Mesothelial cell of epicardium (in vitro differentiated cells): ENCODE measurements around the gene IRAG1. TPM values are rescaled to one million over a fixed set of nuclear protein-coding genes. Genes with fewer than 3 reads are reported as not detected.

Experiments
- DNase-seq, 2 experiments: peaks; one replicate each; pipeline ENCODE4 v3.0.0; 2021; ENCODE audit warnings: low spot score in 2 of 2; ENCODE audit not compliant: unreplicated experiment in 2 of 2
- H3K27ac Mint-ChIP-seq: 2 replicates; pipeline ENCODE4 v1.8.0; 2021; ENCODE audit warnings: mixed read lengths
- H3K27me3 Mint-ChIP-seq: 2 replicates; pipeline ENCODE4 v1.8.0; 2021; ENCODE audit warnings: low read depth, mixed read lengths
- H3K36me3 Mint-ChIP-seq: 2 replicates; pipeline ENCODE4 v1.8.0; 2021; ENCODE audit warnings: mixed read lengths
- H3K4me1 Mint-ChIP-seq: 2 replicates; pipeline ENCODE4 v1.8.0; 2021; ENCODE audit warnings: mixed read lengths
- H3K4me3 Mint-ChIP-seq: 2 replicates; pipeline ENCODE4 v1.8.0; 2021; ENCODE audit warnings: mild to moderate bottlenecking, moderate library complexity, mixed read lengths
- H3K9me3 Mint-ChIP-seq: 2 replicates; pipeline ENCODE4 v1.8.0; 2021; ENCODE audit warnings: mixed read lengths
- CTCF ChIP-seq: fragments of 200-600 bp; sonication (generic); IDR thresholded peaks from one replicate; pipeline ENCODE4 v1.5.0; 2021; ENCODE audit warnings: antibody characterized with exemption; ENCODE audit not compliant: unreplicated experiment
- total RNA-seq: library from RNA; stranded (reverse); gene quantifications from 3 replicates; pipeline ENCODE4 v1.2.1, GENCODE V29; 2021

IRAG1 gene
- total RNA-seq, 1 donor from 2014 or later = 13.8 TPM

GRCh38 chr11:10648871-10649270, 44.7 kb downstream of the IRAG1 start:
- H3K9me3 Mint-ChIP-seq = no peaks in the 10 kb centered on the region
- H3K27ac Mint-ChIP-seq = no peak overlapping the region
- H3K4me3 Mint-ChIP-seq = no peak overlapping the region
- H3K36me3 Mint-ChIP-seq = no peaks in the 10 kb centered on the region
- peaks cover 18% of the 10 kb centered on the region for H3K4me1 Mint-ChIP-seq
- DNase-seq = no peak
- no peak for TF ChIP-seq CTCF
- no peaks in the 10 kb centered on the region for H3K27me3 Mint-ChIP-seq

DNA sequence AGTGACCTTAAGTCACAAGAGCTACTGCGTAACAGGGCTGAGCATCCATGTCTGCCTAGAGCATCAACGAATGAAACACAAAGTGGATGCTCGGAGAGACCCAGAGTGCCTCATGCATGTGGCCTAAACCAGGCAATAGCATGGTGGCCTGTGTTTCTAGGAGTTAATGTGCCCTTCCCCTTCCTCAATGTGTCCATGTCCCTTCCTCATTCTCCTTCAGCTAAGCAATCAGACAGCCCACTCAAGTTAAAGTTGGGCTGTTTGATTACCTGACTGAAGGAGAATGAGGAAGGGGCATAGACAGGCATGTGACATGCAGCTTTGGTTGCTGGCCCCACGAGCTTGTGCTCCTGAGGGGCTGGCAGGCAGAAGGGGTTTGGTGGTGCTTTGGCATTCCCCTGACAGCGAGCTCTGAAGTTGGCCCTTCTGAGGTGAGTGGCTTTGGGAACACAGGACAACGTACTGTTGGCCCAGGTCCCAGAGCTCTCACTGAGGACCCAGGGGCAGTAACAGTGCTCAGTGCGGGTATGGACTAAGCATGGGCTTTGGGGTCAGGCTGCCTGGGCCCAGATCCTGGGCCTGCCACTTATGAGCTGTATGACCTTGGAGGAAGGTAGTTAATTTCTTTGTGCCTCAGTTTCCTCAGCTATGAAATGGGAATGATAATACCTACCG, 46.7 kb downstream of the IRAG1 start:
- no peaks in the 10 kb centered on the region for H3K27me3 Mint-ChIP-seq
- no peak for DNase-seq
- no peak overlapping the region for H3K27ac Mint-ChIP-seq
- no peaks in the 10 kb centered on the region for H3K36me3 Mint-ChIP-seq
- no peaks in the 10 kb centered on the region for H3K9me3 Mint-ChIP-seq
- H3K4me1 Mint-ChIP-seq = peaks cover 16% of the 10 kb centered on the region
- no peak for TF ChIP-seq CTCF
- H3K4me3 Mint-ChIP-seq = no peak overlapping the region

GRCh38 chr11:10646005-10646404, 47.5 kb downstream of the IRAG1 start:
- Mint-ChIP-seq H3K4me1 (peaks cover 15% of the 10 kb centered on the region), H3K4me3 (no peak overlapping the region), H3K27ac (no peak overlapping the region), H3K36me3 (no peaks in the 10 kb centered on the region), H3K27me3 (no peaks in the 10 kb centered on the region), H3K9me3 (no peaks in the 10 kb centered on the region)
- DNase-seq = no peak
- no peak for TF ChIP-seq CTCF

DNA sequence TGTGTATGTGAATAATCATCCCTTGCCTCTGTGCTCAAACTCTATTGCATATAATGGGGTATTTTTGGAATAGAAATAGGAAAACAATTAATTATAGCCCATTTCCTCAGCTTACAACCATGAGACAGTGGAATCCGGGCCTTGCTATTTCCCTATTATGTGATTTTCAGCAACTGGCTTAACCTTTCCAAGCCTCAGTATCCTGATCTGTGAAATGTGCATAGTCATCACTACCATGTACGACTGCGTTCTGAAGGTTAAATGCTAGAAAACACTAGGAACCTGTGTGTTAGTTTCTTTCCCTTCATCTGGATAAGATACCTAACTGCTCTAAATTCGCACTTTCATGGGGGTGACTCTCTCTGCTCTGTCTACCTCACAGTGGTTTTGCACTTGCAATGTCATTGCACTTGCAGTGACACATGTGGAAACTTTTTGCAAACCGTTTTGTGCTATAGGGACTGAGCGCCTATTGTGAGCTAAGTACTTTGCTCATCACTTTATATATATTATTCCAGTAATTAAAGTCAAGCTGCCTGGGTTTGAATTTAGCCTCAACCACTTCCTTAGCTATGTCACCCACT, 48.3 kb downstream of the IRAG1 start:
- no peak for TF ChIP-seq CTCF
- Mint-ChIP-seq H3K27ac (no peak overlapping the region), H3K36me3 (no peaks in the 10 kb centered on the region), H3K4me3 (no peak overlapping the region), H3K9me3 (no peaks in the 10 kb centered on the region), H3K4me1 (peaks cover 12% of the 10 kb centered on the region), H3K27me3 (no peaks in the 10 kb centered on the region)
- DNase-seq = no peak

Other genes with a start within 250 kb of the IRAG1 start
- 6.8 to 7.5 TPM (median 7.5 TPM) in 3 replicates for gene AMPD3, start 238.5 kb downstream of the IRAG1 start, total RNA-seq
- 24.9 to 30.3 TPM (median 26.1 TPM) in 3 replicates for gene RNF141, start 152.6 kb downstream of the IRAG1 start, total RNA-seq
- gene LYVE1, start 125.1 kb downstream of the IRAG1 start, total RNA-seq = 0.13 to 0.25 TPM (median 0.18 TPM) in 3 replicates
- gene CTR9, start 57.5 kb upstream of the IRAG1 start, total RNA-seq = 33.2 to 38.3 TPM (median 34.5 TPM) in 3 replicates
- 1,220 to 1,246 TPM (median 1,239 TPM) in 3 replicates for gene EIF4G2, start 115.2 kb upstream of the IRAG1 start, total RNA-seq
- 116 to 120 TPM (median 120 TPM) in 3 replicates for gene ZBED5, start 164.3 kb upstream of the IRAG1 start, total RNA-seq